Measurements from ENCODE around the gene DRD1.
A peak's percentile ranks its signal among the peaks of the same experiment; 100 is the strongest.

The DRD1 gene

GRCh38 chr5:175444060-175444904 is at the start of gene DRD1:
Gene DRD1, minus strand, starts transcription at chr5:175444182. Its CDS starts 1,083 bp downstream, at chr5:175443099.
- peak; percentile 9 to 32 for DNase-seq

GRCh38 chr5:175493726-175494125 is 49.7 kb upstream of the DRD1 start:
- DNase-seq, result no peak

GRCh38 chr5:175493260-175493659 is 49.3 kb upstream of the DRD1 start:
- DNase-seq, result no peak

GRCh38 chr5:175491223-175491622 is 47.2 kb upstream of the DRD1 start:
- DNase-seq, result no peak

GRCh38 chr5:175489693-175490443 is 45.9 kb upstream of the DRD1 start:
- DNase-seq, result no peak

- no peak for DNase-seq
Observed at GRCh38 chr5:175487514-175488222, 43.7 kb upstream of the DRD1 start.

- DNase-seq, result no peak
Observed at GRCh38 chr5:175485631-175486030, 41.6 kb upstream of the DRD1 start.

GRCh38 chr5:175484829-175485228 is 40.8 kb upstream of the DRD1 start:
- DNase-seq, result no peak

GRCh38 chr5:175484322-175484721 is 40.3 kb upstream of the DRD1 start:
- DNase-seq, result no peak

GRCh38 chr5:175483337-175483736 is 39.4 kb upstream of the DRD1 start:
- no peak for DNase-seq

- DNase-seq, result no peak
Observed at GRCh38 chr5:175479125-175479881, 35.3 kb upstream of the DRD1 start.

- DNase-seq, result peak; percentile 77 to 80
Observed at GRCh38 chr5:175478384-175479124, 34.6 kb upstream of the DRD1 start, which contains the start of gene SFXN1. Gene SFXN1, plus strand, starts transcription at chr5:175478560. Its CDS starts 13,544 bp downstream, at chr5:175492104.

GRCh38 chr5:175478008-175478383 is 34.0 kb upstream of the DRD1 start:
- DNase-seq, result no peak

GRCh38 chr5:175477440-175477839 is 33.5 kb upstream of the DRD1 start:
- no peak for DNase-seq

- no peak for DNase-seq
Observed at GRCh38 chr5:175475248-175475647, 31.3 kb upstream of the DRD1 start.

- no peak for DNase-seq
Observed at GRCh38 chr5:175472378-175472777, 28.4 kb upstream of the DRD1 start.

GRCh38 chr5:175471628-175472027 is 27.6 kb upstream of the DRD1 start:
- DNase-seq, result peak in 1 of 2 donors; percentile 9

GRCh38 chr5:175471196-175471595 is 27.2 kb upstream of the DRD1 start:
- DNase-seq, result no peak

- DNase-seq, result no peak
Observed at GRCh38 chr5:175470781-175471180, 26.8 kb upstream of the DRD1 start.

- no peak for DNase-seq
Observed at GRCh38 chr5:175469916-175470315, 25.9 kb upstream of the DRD1 start.

- no peak for DNase-seq
Observed at GRCh38 chr5:175468892-175469291, 24.9 kb upstream of the DRD1 start.
